ENCODE measurements around the gene STEAP3. TPM values are rescaled to one million over a fixed set of nuclear protein-coding genes. Genes with fewer than 3 reads are reported as not detected.

Gene STEAP3
- total and polyA plus RNA-seq, 2 donors (not counting 3 experiments of a cell fraction or from before 2014, with no cell fraction given) = 8.6 to 17.4 TPM

DNA sequence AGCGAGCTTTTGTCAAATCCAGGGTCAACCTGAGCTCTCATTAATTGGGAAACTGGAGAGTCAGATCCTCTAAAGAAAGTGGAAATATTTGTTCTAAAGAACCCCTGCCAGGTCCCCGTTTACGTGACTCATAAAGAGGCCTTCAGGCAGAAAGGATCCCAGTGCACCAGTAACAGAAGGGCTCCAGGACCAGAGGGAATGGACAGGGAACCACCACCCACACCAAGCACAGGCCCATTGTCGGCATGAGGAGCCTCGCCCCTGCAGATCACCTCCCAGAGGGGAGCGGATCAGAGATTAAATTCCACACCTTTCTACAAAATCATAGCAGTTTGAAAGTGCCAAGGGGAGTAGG lies 48.7 kb upstream of the STEAP3 start:
- CTCF ChIA-PET = interaction anchor here (1.0 to 1.8 kb wide), 5 partner anchors 8 to 293 kb away, joined by 3 to 10 read pairs (median 7); no protein-coding TSS in a partner anchor
- H4K20me1 ChIP-seq (replicated peaks; ENCODE audit: control insufficient read depth, extremely low read depth, insufficient read depth, low read length) = no peaks in the 10 kb centered on the region
- no TSS peak for BruUV-seq (replicated peaks)
- no peak for DNase-seq (ENCODE audit: low read depth, low spot score)
- POLR2A ChIA-PET = no interaction called here
- H3K9me3 ChIP-seq (replicated peaks; ENCODE audit: control insufficient read depth, insufficient read depth, low read length) = no peaks in the 10 kb centered on the region
- TF ChIP-seq GATA2 (IDR thresholded peaks at IDR 0.05; ENCODE audit: insufficient read depth, insufficient read length, low read depth, low read length) (no peak), EZH2 (IDR thresholded peaks at IDR 0.05; ENCODE audit: borderline replicate concordance, low read depth, low read length, severe bottlenecking) (no peak), POLR2AphosphoS5 (IDR thresholded peaks at IDR 0.05; ENCODE audit: insufficient read depth, low read depth, low read length) (no peak), POLR2A (IDR thresholded peaks at IDR 0.05; ENCODE audit: low read depth, low read length) (no peak), MYC (IDR thresholded peaks at IDR 0.05; ENCODE audit: low read depth, low read length) (no peak), JUN (IDR thresholded peaks at IDR 0.05; ENCODE audit: borderline replicate concordance, insufficient read depth, insufficient read length, low read depth) (no peak), FOS (IDR thresholded peaks at IDR 0.05; ENCODE audit: borderline replicate concordance, insufficient read depth, low read length) (no peak)
- TF ChIP-seq, protein P1, sequence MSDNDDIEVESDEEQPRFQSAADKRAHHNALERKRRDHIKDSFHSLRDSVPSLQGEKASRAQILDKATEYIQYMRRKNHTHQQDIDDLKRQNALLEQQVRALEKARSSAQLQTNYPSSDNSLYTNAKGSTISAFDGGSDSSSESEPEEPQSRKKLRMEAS (IDR thresholded peaks at IDR 0.05; ENCODE audit: insufficient read depth, insufficient read length) = no peak
- TF ChIP-seq, protein P2, sequence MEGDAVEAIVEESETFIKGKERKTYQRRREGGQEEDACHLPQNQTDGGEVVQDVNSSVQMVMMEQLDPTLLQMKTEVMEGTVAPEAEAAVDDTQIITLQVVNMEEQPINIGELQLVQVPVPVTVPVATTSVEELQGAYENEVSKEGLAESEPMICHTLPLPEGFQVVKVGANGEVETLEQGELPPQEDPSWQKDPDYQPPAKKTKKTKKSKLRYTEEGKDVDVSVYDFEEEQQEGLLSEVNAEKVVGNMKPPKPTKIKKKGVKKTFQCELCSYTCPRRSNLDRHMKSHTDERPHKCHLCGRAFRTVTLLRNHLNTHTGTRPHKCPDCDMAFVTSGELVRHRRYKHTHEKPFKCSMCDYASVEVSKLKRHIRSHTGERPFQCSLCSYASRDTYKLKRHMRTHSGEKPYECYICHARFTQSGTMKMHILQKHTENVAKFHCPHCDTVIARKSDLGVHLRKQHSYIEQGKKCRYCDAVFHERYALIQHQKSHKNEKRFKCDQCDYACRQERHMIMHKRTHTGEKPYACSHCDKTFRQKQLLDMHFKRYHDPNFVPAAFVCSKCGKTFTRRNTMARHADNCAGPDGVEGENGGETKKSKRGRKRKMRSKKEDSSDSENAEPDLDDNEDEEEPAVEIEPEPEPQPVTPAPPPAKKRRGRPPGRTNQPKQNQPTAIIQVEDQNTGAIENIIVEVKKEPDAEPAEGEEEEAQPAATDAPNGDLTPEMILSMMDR (IDR thresholded peaks at IDR 0.05; ENCODE audit: extremely low read depth in 1 of 2, insufficient read depth in 1 of 2, low read depth in 1 of 2, low read length in 2 of 2) = no peak
- no peak overlapping the region for H3K4me2 ChIP-seq (ENCODE audit: insufficient read depth, low read length)
- intact Hi-C loops (cut with micrococcal nuclease) = loop anchor here (1.0 kb wide), 2 partner anchors 164 to 294 kb away; no protein-coding TSS in a partner anchor
- H3K9me1 ChIP-seq (replicated peaks; ENCODE audit: control insufficient read depth, extremely low read depth, insufficient read depth, low read length) = no peaks in the 10 kb centered on the region
- no peak overlapping the region for H3K4me3 ChIP-seq (replicated peaks in 1 of 3; ENCODE audit: insufficient read depth in 1 of 3, low read depth in 1 of 3, low read length in 3 of 3)
- no peak for FAIRE-seq
- dilution Hi-C loops (cut with MboI; ENCODE audit: extremely low pct_ligation_motif_present, low sequenced_read_pairs) = no loop called here
- no peaks in the 10 kb centered on the region for H3K79me2 ChIP-seq (ENCODE audit: control insufficient read depth, insufficient read depth, low read length)
- no peak overlapping the region for H3K9ac ChIP-seq (replicated peaks; ENCODE audit: extremely low read depth, insufficient read depth, low read length)
- H2AFZ ChIP-seq (ENCODE audit: low read depth, low read length) = no peak overlapping the region
- no peak overlapping the region for H3K27ac ChIP-seq (ENCODE audit: insufficient read depth, low read depth, low read length)
- H3K4me1 ChIP-seq (ENCODE audit: control insufficient read depth, extremely low read depth, insufficient read depth, low read length) = no peaks in the 10 kb centered on the region
- H3K27me3 ChIP-seq (ENCODE audit: control insufficient read depth in 2 of 2, insufficient read depth in 2 of 2, low read length in 2 of 2) = no peaks in the 10 kb centered on the region
- H3K36me3 ChIP-seq (ENCODE audit: control insufficient read depth in 2 of 2, extremely low read depth in 1 of 2, insufficient read depth in 2 of 2, low read length in 2 of 2) = no peaks in the 10 kb centered on the region
